ENCODE results near the gene ZNF30. TPM values are rescaled to one million over a fixed set of nuclear protein-coding genes. Genes with fewer than 3 reads are reported as not detected.

ZNF30 gene
- total RNA-seq, 4 donors from 2014 or later: 2.4 to 5.6 (median 3.1) TPM

DNA sequence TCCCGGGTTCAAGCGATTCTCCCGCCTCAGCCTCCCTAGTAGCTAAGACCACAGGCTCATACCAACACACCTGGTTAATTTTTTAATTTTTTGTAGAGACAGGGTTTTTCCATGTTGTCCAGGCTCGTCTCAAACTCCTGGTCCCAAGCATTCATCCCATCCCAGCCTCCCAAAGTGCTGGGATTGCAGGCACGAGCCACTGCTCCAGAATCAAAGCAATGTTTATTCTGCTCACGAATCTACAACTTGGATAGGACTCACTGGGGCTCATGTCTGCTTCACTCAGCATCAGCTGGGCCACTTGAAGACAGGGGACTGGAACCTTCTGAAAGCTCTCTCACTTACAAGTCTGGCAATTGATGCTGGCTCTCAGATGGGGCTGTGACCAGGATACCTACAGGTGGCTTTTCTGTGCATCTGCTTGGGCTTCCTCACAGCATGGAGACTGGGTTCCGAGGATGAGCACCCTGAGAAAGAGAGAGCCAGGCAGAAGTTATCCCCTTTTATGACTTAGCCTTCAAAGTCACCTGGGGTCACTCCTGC lies 45.5 kb downstream of the ZNF30 start:
- TF ChIP-seq, protein P1, sequence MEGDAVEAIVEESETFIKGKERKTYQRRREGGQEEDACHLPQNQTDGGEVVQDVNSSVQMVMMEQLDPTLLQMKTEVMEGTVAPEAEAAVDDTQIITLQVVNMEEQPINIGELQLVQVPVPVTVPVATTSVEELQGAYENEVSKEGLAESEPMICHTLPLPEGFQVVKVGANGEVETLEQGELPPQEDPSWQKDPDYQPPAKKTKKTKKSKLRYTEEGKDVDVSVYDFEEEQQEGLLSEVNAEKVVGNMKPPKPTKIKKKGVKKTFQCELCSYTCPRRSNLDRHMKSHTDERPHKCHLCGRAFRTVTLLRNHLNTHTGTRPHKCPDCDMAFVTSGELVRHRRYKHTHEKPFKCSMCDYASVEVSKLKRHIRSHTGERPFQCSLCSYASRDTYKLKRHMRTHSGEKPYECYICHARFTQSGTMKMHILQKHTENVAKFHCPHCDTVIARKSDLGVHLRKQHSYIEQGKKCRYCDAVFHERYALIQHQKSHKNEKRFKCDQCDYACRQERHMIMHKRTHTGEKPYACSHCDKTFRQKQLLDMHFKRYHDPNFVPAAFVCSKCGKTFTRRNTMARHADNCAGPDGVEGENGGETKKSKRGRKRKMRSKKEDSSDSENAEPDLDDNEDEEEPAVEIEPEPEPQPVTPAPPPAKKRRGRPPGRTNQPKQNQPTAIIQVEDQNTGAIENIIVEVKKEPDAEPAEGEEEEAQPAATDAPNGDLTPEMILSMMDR (IDR thresholded peaks at IDR 0.05): no peak
- no peaks in the 10 kb centered on the region for H3K9me3 ChIP-seq
- no peak overlapping the region for H3K27ac ChIP-seq
- intact Hi-C loops (cut with DNase I): loop anchor here (5.0 kb wide), 1 partner anchor 40 kb away; no protein-coding TSS in a partner anchor
- H3K4me3 ChIP-seq (replicated peaks in 1 of 3): no peak overlapping the region
- no peaks in the 10 kb centered on the region for H3K27me3 ChIP-seq
- no peaks in the 10 kb centered on the region for H3K4me1 ChIP-seq
- DNase-seq: no peak
- H3K36me3 ChIP-seq: no peaks in the 10 kb centered on the region
- WGBS, 2 donors: 72 to 74% methylated on average over 7 of the region's 7 CpGs

DNA sequence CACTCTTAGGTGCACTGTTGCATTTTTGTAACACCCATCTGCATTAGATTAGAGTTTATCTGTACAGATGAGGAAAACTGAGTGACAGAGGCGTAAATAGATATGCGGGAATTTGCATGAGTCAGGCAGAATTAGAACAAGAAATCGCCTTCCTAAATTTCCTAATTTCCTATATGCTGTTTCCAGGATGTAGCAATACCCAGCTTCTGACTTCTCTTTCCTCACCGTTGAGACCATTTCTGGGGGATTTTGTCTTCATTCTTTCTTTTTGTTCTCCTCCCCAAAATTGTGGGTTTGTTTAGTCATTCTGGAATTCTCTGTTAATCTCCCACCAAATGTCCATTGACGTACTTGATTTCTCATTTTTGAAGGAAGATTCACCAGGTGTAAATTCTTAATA lies 47.9 kb downstream of the ZNF30 start:
- 67 to 87% methylated on average over 5 of the region's 5 CpGs for WGBS, 2 donors

DNA sequence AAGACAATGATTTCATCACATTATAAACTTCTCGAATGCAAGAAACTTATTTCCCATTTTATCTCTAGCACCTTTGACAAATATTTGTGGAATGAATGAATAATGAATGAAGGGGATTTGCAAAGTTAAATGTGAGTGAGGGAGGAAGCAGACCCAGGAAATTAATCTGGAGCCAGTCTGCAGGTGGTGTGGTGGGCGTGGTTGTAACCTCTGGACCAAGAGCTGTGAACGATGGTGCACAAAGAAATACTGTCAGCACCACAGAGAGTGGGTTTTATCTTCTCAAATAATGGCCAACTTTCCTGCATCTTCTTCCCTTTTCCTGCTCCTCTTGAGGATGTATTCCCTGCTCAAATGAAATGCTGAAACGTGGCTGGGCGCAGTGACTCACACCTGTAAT lies 48.4 kb downstream of the ZNF30 start:
- intact Hi-C loops (cut with DNase I): no loop called here
- TF ChIP-seq, protein P1 (IDR thresholded peaks at IDR 0.05): no peak
- TF ChIP-seq POLR2A (IDR thresholded peaks at IDR 0.05): no peak

More for the DNA sequence above, 47.9 kb downstream of the ZNF30 start:
- H3K27me3 ChIP-seq: no peaks in the 10 kb centered on the region
- TF ChIP-seq, protein P1 (IDR thresholded peaks at IDR 0.05): no peak
- no peak for TF ChIP-seq POLR2A (IDR thresholded peaks at IDR 0.05)
- H3K36me3 ChIP-seq: no peaks in the 10 kb centered on the region
- no peak overlapping the region for H3K27ac ChIP-seq
- intact Hi-C loops (cut with DNase I): loop anchor here (5.0 kb wide), 1 partner anchor 38 kb away; no protein-coding TSS in a partner anchor
- no peak for DNase-seq
- H3K4me3 ChIP-seq (replicated peaks in 1 of 3): no peak overlapping the region
- H3K4me1 ChIP-seq: no peaks in the 10 kb centered on the region
- no peaks in the 10 kb centered on the region for H3K9me3 ChIP-seq

DNA sequence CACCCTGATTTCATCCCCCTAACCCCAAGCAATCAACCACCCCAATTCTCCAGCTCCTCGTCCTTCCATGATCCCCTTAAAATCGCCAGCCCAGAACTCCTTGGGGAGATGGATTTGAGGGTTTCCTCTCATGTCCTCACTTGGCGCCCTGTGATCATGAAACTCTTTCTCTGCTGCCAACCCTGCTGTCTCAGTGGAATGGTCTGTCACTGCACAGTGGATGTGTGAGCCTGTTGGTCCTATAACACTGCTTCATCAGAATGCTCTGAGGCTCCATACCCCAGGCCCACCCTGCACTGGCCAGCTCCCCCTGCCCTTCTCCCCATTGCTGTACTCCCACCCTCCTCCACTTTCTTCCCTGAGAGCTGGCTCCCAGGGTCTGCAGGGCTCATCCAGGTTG lies 49.9 kb downstream of the ZNF30 start:
- intact Hi-C loops (cut with DNase I): no loop called here
- Histone ChIP-seq H3K27ac (no peak overlapping the region), H3K9me3 (no peaks in the 10 kb centered on the region), H3K36me3 (no peaks in the 10 kb centered on the region), H3K27me3 (no peaks in the 10 kb centered on the region), H3K4me3 (replicated peaks in 1 of 3) (no peak overlapping the region), H3K4me1 (no peaks in the 10 kb centered on the region)
- TF ChIP-seq POLR2A (IDR thresholded peaks at IDR 0.05): no peak
- TF ChIP-seq, protein P1 (IDR thresholded peaks at IDR 0.05): no peak
- DNase-seq: no peak
- WGBS, 2 donors: 81 to 82% methylated on average over 3 of the region's 3 CpGs

More for the DNA sequence above, 48.4 kb downstream of the ZNF30 start:
- no peaks in the 10 kb centered on the region for H3K27me3 ChIP-seq
- H3K4me1 ChIP-seq: no peaks in the 10 kb centered on the region
- WGBS, 2 donors: 71 to 78% methylated on average over 5 of the region's 5 CpGs
- no peaks in the 10 kb centered on the region for H3K36me3 ChIP-seq
- H3K27ac ChIP-seq: no peak overlapping the region
- no peaks in the 10 kb centered on the region for H3K9me3 ChIP-seq
- H3K4me3 ChIP-seq (replicated peaks in 1 of 3): no peak overlapping the region
- DNase-seq: no peak

DNA sequence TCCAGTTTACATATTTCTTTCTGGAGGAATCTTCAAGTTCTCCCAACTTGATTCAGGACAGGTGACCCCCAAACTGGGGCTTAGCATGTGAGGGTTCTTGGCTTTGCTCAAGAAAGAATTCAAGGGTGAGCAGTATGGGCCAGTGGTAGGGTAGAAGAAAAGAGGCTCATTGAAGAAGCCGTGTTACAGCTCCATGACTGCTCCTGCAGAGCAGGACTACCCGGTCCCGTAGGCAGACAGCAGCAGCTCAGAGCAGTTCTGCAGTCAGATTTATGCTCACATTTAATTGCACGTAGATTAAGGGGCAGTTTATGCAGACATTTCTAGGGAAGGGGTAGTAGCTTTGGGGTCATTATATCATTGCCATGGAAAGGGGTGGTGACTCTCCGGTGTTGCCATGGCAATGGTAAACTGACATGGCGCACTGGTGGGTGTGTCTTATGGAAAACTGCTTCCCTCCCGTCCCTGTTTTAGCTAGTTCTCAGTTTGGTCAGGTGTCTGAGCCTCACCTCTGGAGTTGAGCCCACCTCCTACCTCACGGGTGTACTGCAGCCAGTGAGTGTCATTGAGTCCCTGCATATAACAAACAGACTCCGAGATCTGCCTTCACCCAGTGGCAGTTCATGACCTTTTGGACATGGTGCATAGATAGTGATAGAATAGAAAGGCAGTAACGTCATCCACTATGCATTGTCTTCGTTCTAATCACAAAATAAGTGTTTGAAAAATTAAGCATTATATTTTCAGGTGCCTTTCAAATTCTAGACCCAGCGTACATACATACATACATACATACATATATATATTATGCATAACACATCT lies 53.3 kb downstream of the ZNF30 start:
- TF ChIP-seq POLR2A (IDR thresholded peaks at IDR 0.05): no peak
- TF ChIP-seq, protein P1 (IDR thresholded peaks at IDR 0.05): no peak
- no peak for DNase-seq
- Histone ChIP-seq H3K9me3 (no peaks in the 10 kb centered on the region), H3K36me3 (no peaks in the 10 kb centered on the region), H3K27me3 (no peaks in the 10 kb centered on the region), H3K4me1 (no peaks in the 10 kb centered on the region), H3K4me3 (replicated peaks in 1 of 3) (no peak overlapping the region), H3K27ac (no peak overlapping the region)
- intact Hi-C loops (cut with DNase I): no loop called here
- WGBS, 2 donors: 79 to 87% methylated on average over 12 of the region's 12 CpGs
